Left lung (tissue), 10 donors: ENCODE data around the gene GNAT3. TPM values are rescaled to one million over a fixed set of nuclear protein-coding genes. Genes with fewer than 3 reads are reported as not detected.

Experiments used
- ATAC-seq: fragments of 200-7000 bp; cut with Tn5 transposase; one replicate; pipeline ENCODE4 v1.9.1; 2020; ENCODE audit warnings: moderate library complexity
- DNase-seq, 4 donors: peaks; one replicate each; pipeline ENCODE4 v3.0.0-alpha.2; 2013 to 2020
- H3K27ac ChIP-seq, 2 donors: fragments of 200-600 bp; sonication (generic) in 1 of 2; one replicate each; pipeline versions ENCODE4 v1.5.0 to v1.8.0; 2020 to 2021
- H3K27me3 ChIP-seq, 2 donors: fragments of 200-600 bp; sonication (generic) in 1 of 2; one replicate each; pipeline versions ENCODE4 v1.5.0 to v1.8.0; 2020 to 2021
- H3K36me3 ChIP-seq, 2 donors: fragments of 200-600 bp; sonication (generic) in 1 of 2; one replicate each; pipeline versions ENCODE4 v1.5.0 to v1.8.0; 2020 to 2021
- H3K4me1 ChIP-seq, 2 donors: fragments of 200-600 bp; one replicate each; pipeline ENCODE4 v1.8.0; 2021
- H3K4me3 ChIP-seq, 2 donors: fragments of 200-600 bp; sonication (generic) in 1 of 2; one replicate each; pipeline versions ENCODE4 v1.5.0 to v1.8.0; 2020 to 2021; ENCODE audit warnings: mild to moderate bottlenecking in 1 of 2
- H3K9me3 ChIP-seq, 2 donors: fragments of 200-600 bp; sonication (generic) in 1 of 2; one replicate each; pipeline versions ENCODE4 v1.5.0 to v1.8.0; 2020 to 2021
- CTCF ChIP-seq, 2 donors: fragments of 200-600 bp; sonication (generic) in 1 of 2; IDR thresholded peaks; one replicate each; pipeline versions ENCODE4 v1.5.0 to v1.8.0; 2021; ENCODE audit warnings: antibody characterized with exemption in 2 of 2
- intact Hi-C, 2 donors: fragments of 100-400 bp; cut with DNase I; formaldehyde crosslinking; loops; one replicate each; pipeline versions ENCODE4 v1.11.2 to v1.14.2; 2022
- polyA plus RNA-seq, 6 donors: library from polyadenylated mRNA; unstranded; fragments of 120-200 nt; gene quantifications; one replicate each; pipeline ENCODE4 v1.2.1, GENCODE V29; 2013; ENCODE audit not compliant: insufficient read length in 6 of 6
- total RNA-seq, 2 donors: library from RNA; stranded (reverse); fragmentation: NEBNext Ultra II Directional; extraction: Animal tissue kit (Norgen Biotek cat#: 25700); gene quantifications; one replicate each; pipeline ENCODE4 v1.2.1, GENCODE V29; 2021
- donor health status: DM: no; HTN: yes; CAD: no.
- donor health status: DM: no; HTN: no; CAD: no.

Gene GNAT3
- total and polyA plus RNA-seq, 8 donors, result not detected

GRCh38 chr7:80499350-80499953 lies 12.4 kb downstream of the GNAT3 start:
- no peaks in the 10 kb centered on the region for H3K36me3 ChIP-seq

GRCh38 chr7:80498481-80499349 lies 13.1 kb downstream of the GNAT3 start:
- peaks cover 0 to 11% of the 10 kb centered on the region in 2 donors for H3K4me1 ChIP-seq
- no peak for TF ChIP-seq CTCF (IDR thresholded peaks at IDR 0.05)
- peak overlapping the region; percentile 67 to 71 for H3K27ac ChIP-seq

More at GRCh38 chr7:80499350-80499953, 12.4 kb downstream of the GNAT3 start:
- no peaks in the 10 kb centered on the region for H3K27me3 ChIP-seq
- H3K4me3 ChIP-seq, result no peak overlapping the region
- no peak for TF ChIP-seq CTCF (IDR thresholded peaks at IDR 0.05)
- ATAC-seq, result peak; percentile 98
- no peaks in the 10 kb centered on the region for H3K9me3 ChIP-seq
- H3K27ac ChIP-seq, result peak overlapping the region; percentile 67 to 71
- DNase-seq, result peak in 2 of 4 donors; percentile 12 to 68
- peaks cover 0 to 11% of the 10 kb centered on the region in 2 donors for H3K4me1 ChIP-seq
- intact Hi-C loops, result no loop called here

GRCh38 chr7:80496586-80496985 lies 15.3 kb downstream of the GNAT3 start:
- no peak for DNase-seq
- no peak overlapping the region for H3K27ac ChIP-seq
- peaks cover 0 to 11% of the 10 kb centered on the region in 2 donors for H3K4me1 ChIP-seq
- no peak for ATAC-seq
- no peaks in the 10 kb centered on the region for H3K9me3 ChIP-seq
- H3K4me3 ChIP-seq, result no peak overlapping the region
- no peak for TF ChIP-seq CTCF (IDR thresholded peaks at IDR 0.05)
- no peaks in the 10 kb centered on the region for H3K36me3 ChIP-seq
- intact Hi-C loops, result no loop called here
- no peaks in the 10 kb centered on the region for H3K27me3 ChIP-seq

More at GRCh38 chr7:80498481-80499349, 13.1 kb downstream of the GNAT3 start:
- Histone ChIP-seq H3K27me3 (no peaks in the 10 kb centered on the region), H3K36me3 (no peaks in the 10 kb centered on the region), H3K9me3 (no peaks in the 10 kb centered on the region), H3K4me3 (no peak overlapping the region)
- peak; percentile 44 for ATAC-seq
- DNase-seq, result no peak
- intact Hi-C loops, result no loop called here

- ATAC-seq (no peak), DNase-seq (no peak)
- Histone ChIP-seq H3K36me3 (no peaks in the 10 kb centered on the region), H3K9me3 (no peaks in the 10 kb centered on the region), H3K4me3 (no peak overlapping the region), H3K4me1 (no peaks in the 10 kb centered on the region), H3K27ac (no peak overlapping the region), H3K27me3 (no peaks in the 10 kb centered on the region)
- intact Hi-C loops, result no loop called here
- TF ChIP-seq CTCF (IDR thresholded peaks at IDR 0.05), result no peak
Measured at GRCh38 chr7:80493121-80493849, 18.6 kb downstream of the GNAT3 start.

GRCh38 chr7:80491462-80491861 lies 20.4 kb downstream of the GNAT3 start:
- DNase-seq (no peak), ATAC-seq (no peak)
- intact Hi-C loops, result no loop called here
- Histone ChIP-seq H3K4me3 (no peak overlapping the region), H3K36me3 (no peaks in the 10 kb centered on the region), H3K4me1 (no peaks in the 10 kb centered on the region), H3K27ac (no peak overlapping the region), H3K9me3 (no peaks in the 10 kb centered on the region), H3K27me3 (no peaks in the 10 kb centered on the region)
- TF ChIP-seq CTCF (IDR thresholded peaks at IDR 0.05), result no peak
